ENCODE measurements around the gene STOX2. TPM values are rescaled to one million over a fixed set of nuclear protein-coding genes. Genes with fewer than 3 reads are reported as not detected.

STOX2 gene
- total and polyA plus RNA-seq, 2 of the 8 experiments (the other 6 are each of a cell fraction or from before 2014, with no cell fraction given) = 5.5 to 20.0 TPM

DNA sequence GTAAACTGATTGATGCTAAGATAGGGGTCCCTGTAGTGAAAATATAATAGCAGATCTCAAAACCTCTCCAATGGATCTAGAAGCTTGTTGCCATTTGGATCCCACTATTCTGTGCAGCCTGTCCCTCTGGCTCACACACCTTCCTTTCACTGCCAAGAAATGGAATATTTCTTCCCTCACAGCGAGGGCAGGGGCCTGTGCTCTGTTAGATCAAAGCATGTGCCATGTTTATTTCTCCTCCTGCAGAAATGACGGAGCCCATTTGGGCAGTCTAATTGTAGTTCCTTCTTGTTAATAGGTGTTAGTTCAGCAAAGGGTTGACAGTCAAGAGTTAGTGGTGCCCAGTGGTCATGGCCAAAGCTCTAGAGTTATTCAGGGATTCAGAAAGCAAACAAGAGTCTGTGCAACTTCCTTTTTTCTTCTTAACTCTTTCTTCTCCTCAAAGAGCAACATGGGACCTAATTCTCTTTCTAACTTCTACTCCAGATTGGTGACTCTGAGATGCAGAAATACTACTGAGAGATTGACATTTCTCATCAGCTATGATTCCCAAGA, 106.8 kb downstream of the STOX2 start:
- Histone ChIP-seq H2BK20ac (ENCODE audit: low read length) (no peak overlapping the region), H4K20me1 (replicated peaks in 1 of 2; ENCODE audit: control insufficient read depth in 1 of 2, insufficient read depth in 2 of 2, low read length in 2 of 2) (no peaks in the 10 kb centered on the region), H2AK5ac (ENCODE audit: low read depth, low read length) (no peak overlapping the region), H3K9ac (replicated peaks in 1 of 4; ENCODE audit: extremely low read depth in 1 of 4, low read depth in 3 of 4, low read length in 3 of 4) (no peak overlapping the region), H3K27ac (ENCODE audit: low read depth, low read length) (no peak overlapping the region), H3K18ac (ENCODE audit: extremely low read depth, low read length) (no peak overlapping the region), H3K4me3 (ENCODE audit: extremely low read depth in 1 of 4, insufficient read depth in 2 of 4, low read depth in 3 of 4, low read length in 4 of 4) (no peak overlapping the region), H2BK120ac (replicated peaks; ENCODE audit: low read depth, low read length) (no peak overlapping the region), H2BK15ac (ENCODE audit: low read length) (no peak overlapping the region), H3K56ac (replicated peaks; ENCODE audit: insufficient read length, low read depth, low read length) (no peak overlapping the region), H3K4me1 (replicated peaks in 1 of 4; ENCODE audit: control insufficient read depth in 3 of 4, insufficient read depth in 4 of 4, low read length in 3 of 4) (no peaks in the 10 kb centered on the region), H2BK5ac (ENCODE audit: low read depth, low read length) (no peak overlapping the region), H3K27me3 (replicated peaks in 1 of 4; ENCODE audit: control insufficient read depth in 3 of 4, extremely low read depth in 1 of 4, insufficient read depth in 3 of 4, low read length in 3 of 4) (no peaks in the 10 kb centered on the region), H3K4me2 (ENCODE audit: insufficient read depth in 1 of 2, low read depth in 2 of 2, low read length in 2 of 2) (no peak overlapping the region), H3K79me1 (ENCODE audit: low read depth, low read length) (no peaks in the 10 kb centered on the region), H4K5ac (ENCODE audit: insufficient read length, low read depth, low read length) (no peak overlapping the region), H3K23ac (ENCODE audit: insufficient read length) (no peak overlapping the region), H2AFZ (ENCODE audit: low read length) (no peak overlapping the region), H2BK12ac (ENCODE audit: low read depth, low read length) (no peak overlapping the region), H3K36me3 (ENCODE audit: control insufficient read depth in 2 of 4, insufficient read depth in 4 of 4, low read length in 3 of 4) (no peaks in the 10 kb centered on the region), H4K91ac (replicated peaks; ENCODE audit: insufficient read length, low read length) (no peak overlapping the region), H4K8ac (ENCODE audit: extremely low read depth, insufficient read depth, low read length) (no peak overlapping the region), H3K4ac (replicated peaks; ENCODE audit: insufficient read length, low read depth, low read length) (no peak overlapping the region), H3K79me2 (ENCODE audit: control insufficient read depth in 1 of 2, insufficient read depth in 2 of 2, low read length in 2 of 2) (no peaks in the 10 kb centered on the region), H3K14ac (ENCODE audit: insufficient read length) (no peak overlapping the region), H3K23me2 (ENCODE audit: low read depth, low read length) (no peaks in the 10 kb centered on the region), H3K9me3 (ENCODE audit: insufficient read depth in 2 of 2, low read depth in 1 of 2, low read length in 1 of 2) (no peaks in the 10 kb centered on the region)
- WGBS, 2 experiments (ENCODE audit: extremely low coverage in 1 of 2, insufficient coverage in 1 of 2, insufficient read length in 1 of 2, insufficient replicate concordance in 2 of 2, low coverage in 1 of 2, low lambda C conversion rate in 2 of 2, missing lambda C conversion rate in 1 of 2) = 98% methylated on average over 2 of the region's 2 CpGs; no CpG with 5 or more reads in 1 of the 2 experiments
- POLR2A ChIA-PET (ENCODE audit: partially characterized antibody) = no interaction called here
- DNase-seq (ENCODE audit: low read depth in 1 of 2, low spot score in 2 of 2) (no peak), FAIRE-seq (no peak)
- TF ChIP-seq KDM1A (IDR thresholded peaks at IDR 0.05; ENCODE audit: borderline replicate concordance, low read length) = no peak
- TF ChIP-seq RXRA (IDR thresholded peaks at IDR 0.05; ENCODE audit: insufficient read depth, low read depth, low read length) = no peak
- TF ChIP-seq POLR2A (IDR thresholded peaks at IDR 0.05; ENCODE audit: control extremely low read depth in 1 of 2, low read depth in 2 of 2, low read length in 2 of 2) = no peak
- TF ChIP-seq CBX8 (IDR thresholded peaks at IDR 0.05; ENCODE audit: borderline replicate concordance, low read depth, low read length) = no peak
- no peak for TF ChIP-seq BACH1 (IDR thresholded peaks at IDR 0.05; ENCODE audit: low read length)
- no peak for TF ChIP-seq TEAD4 (IDR thresholded peaks at IDR 0.05; ENCODE audit: low read depth, low read length)
- CTCF ChIA-PET (ENCODE audit: partially characterized antibody) = interaction anchor here (0.5 kb wide), 1 partner anchor 83 kb away, joined by 3 read pairs; no protein-coding TSS in a partner anchor
